Heart left ventricle (tissue), 16 donors: ENCODE results near the gene IGF1R. TPM values are rescaled to one million over a fixed set of nuclear protein-coding genes. Genes with fewer than 3 reads are reported as not detected.

Experiments used
- ATAC-seq, 4 donors: fragments of 200-7000 bp; cut with Tn5 transposase; one replicate each; pipeline ENCODE4 v1.9.1; 2020 to 2022; ENCODE audit warnings: moderate library complexity in 4 of 4, mild to moderate bottlenecking in 3 of 4, moderate number of reproducible peaks in 1 of 4
- DNase-seq, 5 donors: peaks; one replicate each; pipeline ENCODE4 v3.0.0-alpha.2; 2020
- H3K27ac ChIP-seq, 12 donors: fragments of 200-600 bp; sonication (generic) in 4 of 12; one replicate each; pipeline versions ENCODE4 v1.5.0 to v1.8.0; 2016 to 2022; ENCODE audit warnings: mild to moderate bottlenecking in 2 of 12
- H3K27me3 ChIP-seq, 9 donors: fragments of 200-600 bp; sonication (generic) in 2 of 9; one replicate each; pipeline versions ENCODE4 v1.5.1 to v1.8.0; 2016 to 2022; ENCODE audit warnings: mild to moderate bottlenecking in 3 of 9
- H3K36me3 ChIP-seq, 9 donors: fragments of 200-600 bp; sonication (generic) in 2 of 9; one replicate each; pipeline versions ENCODE4 v1.5.0 to v1.8.0; 2018 to 2022; ENCODE audit warnings: mild to moderate bottlenecking in 2 of 9
- H3K4me1 ChIP-seq, 12 donors: fragments of 200-600 bp; sonication (generic) in 4 of 12; one replicate each; pipeline versions ENCODE4 v1.5.0 to v1.8.0; 2016 to 2022; ENCODE audit warnings: mild to moderate bottlenecking in 3 of 12
- H3K4me3 ChIP-seq, 12 donors: fragments of 200-600 bp; sonication (generic) in 4 of 12; one replicate each; pipeline versions ENCODE4 v1.5.0 to v1.8.0; 2017 to 2022; ENCODE audit warnings: mild to moderate bottlenecking in 9 of 12, moderate library complexity in 4 of 12
- H3K9me3 ChIP-seq, 12 donors: fragments of 200-600 bp; sonication (generic) in 4 of 12; one replicate each; pipeline versions ENCODE4 v1.5.0 to v1.8.0; 2016 to 2022; ENCODE audit warnings: mild to moderate bottlenecking in 1 of 12
- POLR2A ChIP-seq, 2 donors: fragments of 450-650 bp; IDR thresholded peaks; one replicate each; pipeline ENCODE4 v1.6.1; 2017; ENCODE audit warnings: antibody characterized with exemption in 2 of 2, mild to moderate bottlenecking in 2 of 2, moderate library complexity in 2 of 2
- WGBS, 4 donors: extraction: QIAGEN DNeasy Blood & Tissue Kit in 2 of 4; methylation state at CpG; one replicate each; pipeline versions ENCODE4 v1.1.5 to v1.1.7; 2013 to 2018; 5-methylcytosine and 5-hydroxymethylcytosine counted together
- intact Hi-C, 10 donors: fragments of 100-400 bp; cut with DNase I; formaldehyde crosslinking; loops; one replicate each; pipeline versions ENCODE4 v1.11.1 to v1.14.2; 2022
- polyA plus RNA-seq, 2 donors: library from polyadenylated mRNA; stranded (reverse); fragments of 200-250 nt; gene quantifications; one replicate each; pipeline ENCODE4 v1.2.3, GENCODE V29; 2013
- total RNA-seq, 9 donors: library from RNA; depleted of rRNA in 2 of 9; stranded (reverse); fragments of >200 nt in 2 of 9; fragmentation: NEBNext Ultra II Directional in 3 of 9; extraction: Animal tissue kit (Norgen Biotek cat#: 25700) in 3 of 9; gene quantifications; one replicate each; pipeline versions ENCODE4 v1.1.0 to v1.2.4, GENCODE V29; 2016 to 2023
- TF ChIP-seq, protein P1 (sequence below), 12 donors: fragments of 200-600 bp; sonication (generic) in 4 of 12; IDR thresholded peaks; one replicate each; pipeline versions ENCODE4 v1.5.0 to v1.8.0; 2018 to 2022; ENCODE audit warnings: antibody characterized with exemption in 12 of 12, mild to moderate bottlenecking in 5 of 12
- donor health status: ischemic (EF 13 %, LVEDD 7.1; RV severe dilation, severe dysfunction).
- donor health status: healthy with polysubstance abuse.
- donor health status: DM: no; HTN: yes; CAD: no.
- donor health status: DM: no; HTN: no; CAD: no.
- donor health status: ischemic (EF 25% LVEDD 6.9; RV normal size, moderate dysfunction).
- donor health status: ischemic (EF 25% LVEDD 5.7; RV mildly dilated, moderate dysfunction).
- donor health status: healthy.
- donor health status: DM: yes; HTN: yes; CAD: no.
- donor health status: ischemic (EF 35%, LVEDD 5.7; RV mildly dilated, moderate dysfunction).
- donor health status: nonischemic (EF 11% LVEDD 7.7; RV severe dilation, severe dysfunction).
- donor health status: DM: yes; HTN: yes; CAD: no.
- donor health status: PGD.
- donor health status: ischemic (EF 29% LVEDD 5.4; RV normal size, mild dysfunction).
- donor health status: nonischemic (EF 23%, LVEDD 6.1; RV moderate dilation, normal function).

The IGF1R gene
- total and polyA plus RNA-seq, 11 donors = 7.4 to 93.1 (median 40.5) TPM

GRCh38 chr15:98609144-98609852 is 39.0 kb upstream of the IGF1R start:
- no peak overlapping the region for H3K4me3 ChIP-seq
- H3K4me1 ChIP-seq = peaks cover 0 to 5% (median 0%) of the 10 kb centered on the region in 12 donors
- WGBS, 4 donors = 46 to 68% (median 60%) methylated on average over 8 to 9 of the region's 9 CpGs
- DNase-seq (no peak), ATAC-seq (no peak)
- intact Hi-C loops = loop anchor here in 1 of 10 donors (10.0 kb wide), 1 partner anchor 54 kb away; no protein-coding TSS in a partner anchor
- H3K27ac ChIP-seq = no peak overlapping the region
- TF ChIP-seq POLR2A (IDR thresholded peaks at IDR 0.05) = no peak
- TF ChIP-seq, protein P1, sequence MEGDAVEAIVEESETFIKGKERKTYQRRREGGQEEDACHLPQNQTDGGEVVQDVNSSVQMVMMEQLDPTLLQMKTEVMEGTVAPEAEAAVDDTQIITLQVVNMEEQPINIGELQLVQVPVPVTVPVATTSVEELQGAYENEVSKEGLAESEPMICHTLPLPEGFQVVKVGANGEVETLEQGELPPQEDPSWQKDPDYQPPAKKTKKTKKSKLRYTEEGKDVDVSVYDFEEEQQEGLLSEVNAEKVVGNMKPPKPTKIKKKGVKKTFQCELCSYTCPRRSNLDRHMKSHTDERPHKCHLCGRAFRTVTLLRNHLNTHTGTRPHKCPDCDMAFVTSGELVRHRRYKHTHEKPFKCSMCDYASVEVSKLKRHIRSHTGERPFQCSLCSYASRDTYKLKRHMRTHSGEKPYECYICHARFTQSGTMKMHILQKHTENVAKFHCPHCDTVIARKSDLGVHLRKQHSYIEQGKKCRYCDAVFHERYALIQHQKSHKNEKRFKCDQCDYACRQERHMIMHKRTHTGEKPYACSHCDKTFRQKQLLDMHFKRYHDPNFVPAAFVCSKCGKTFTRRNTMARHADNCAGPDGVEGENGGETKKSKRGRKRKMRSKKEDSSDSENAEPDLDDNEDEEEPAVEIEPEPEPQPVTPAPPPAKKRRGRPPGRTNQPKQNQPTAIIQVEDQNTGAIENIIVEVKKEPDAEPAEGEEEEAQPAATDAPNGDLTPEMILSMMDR (IDR thresholded peaks at IDR 0.05) = no peak
- H3K36me3 ChIP-seq = no peaks in the 10 kb centered on the region
- peaks cover 0 to 26% (median 0%) of the 10 kb centered on the region in 9 donors for H3K27me3 ChIP-seq
- no peaks in the 10 kb centered on the region for H3K9me3 ChIP-seq

DNA sequence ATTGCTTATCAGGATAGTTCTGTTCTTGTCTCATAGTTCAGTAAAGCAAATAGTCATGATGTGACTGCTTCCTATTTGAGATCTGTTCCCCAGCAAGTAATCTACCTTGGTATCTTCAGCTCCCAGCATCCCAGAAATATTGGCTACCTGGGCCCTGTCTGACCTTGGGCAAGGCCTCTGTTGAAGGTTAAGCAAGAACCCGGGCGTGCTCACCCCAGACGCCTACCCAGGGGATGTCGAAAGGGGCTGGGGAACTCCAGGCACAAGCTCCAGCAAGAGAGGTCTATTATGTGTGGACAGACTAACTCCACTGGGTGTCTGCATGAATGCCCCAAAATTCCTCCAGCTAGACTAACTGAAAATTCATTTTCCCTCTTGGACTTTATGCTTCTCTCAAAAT is 37.3 kb upstream of the IGF1R start:
- intact Hi-C loops = no loop called here
- no peak overlapping the region for H3K4me3 ChIP-seq
- H3K27me3 ChIP-seq = peaks cover 0 to 28% (median 2%) of the 10 kb centered on the region in 9 donors
- DNase-seq (no peak), ATAC-seq (no peak)
- no peaks in the 10 kb centered on the region for H3K9me3 ChIP-seq
- 71 to 84% (median 81%) methylated on average over 4 of the region's 4 CpGs for WGBS, 4 donors
- H3K4me1 ChIP-seq = peaks cover 0 to 5% (median 0%) of the 10 kb centered on the region in 12 donors
- no peak overlapping the region for H3K27ac ChIP-seq
- TF ChIP-seq POLR2A (IDR thresholded peaks at IDR 0.05) = no peak
- no peaks in the 10 kb centered on the region for H3K36me3 ChIP-seq

DNA sequence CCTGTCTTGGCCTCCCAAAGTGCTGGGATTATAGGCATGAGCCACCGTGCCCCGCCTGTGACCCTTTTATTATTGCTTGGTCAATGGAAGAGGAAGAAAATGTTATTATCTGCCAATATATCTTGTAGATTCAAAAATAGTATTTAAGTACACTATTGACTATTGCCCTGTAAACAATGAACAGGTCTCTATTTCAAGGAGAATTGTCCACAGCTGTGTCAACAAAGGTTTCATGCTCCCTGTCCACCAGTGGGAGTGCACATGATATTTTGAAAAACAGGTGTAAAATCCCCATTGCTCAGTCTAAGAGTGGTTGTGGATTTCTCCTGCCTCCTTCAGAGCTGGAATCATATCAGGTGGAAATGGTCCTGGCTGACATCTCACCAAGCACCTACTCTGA is 36.5 kb upstream of the IGF1R start:
- 92 to 98% (median 97%) methylated on average over 2 of the region's 2 CpGs for WGBS, 4 donors
- TF ChIP-seq, protein P1 (IDR thresholded peaks at IDR 0.05) = no peak
- no peak for TF ChIP-seq POLR2A (IDR thresholded peaks at IDR 0.05)

GRCh38 chr15:98612490-98613110 is 35.7 kb upstream of the IGF1R start:
- DNase-seq (no peak), ATAC-seq (no peak)
- Histone ChIP-seq H3K27ac (no peak overlapping the region), H3K9me3 (no peaks in the 10 kb centered on the region), H3K27me3 (peaks cover 0 to 34% (median 2%) of the 10 kb centered on the region in 9 donors), H3K4me1 (peaks cover 0 to 5% (median 0%) of the 10 kb centered on the region in 12 donors), H3K4me3 (no peak overlapping the region), H3K36me3 (no peaks in the 10 kb centered on the region)
- TF ChIP-seq, protein P1 (IDR thresholded peaks at IDR 0.05) = no peak
- no peak for TF ChIP-seq POLR2A (IDR thresholded peaks at IDR 0.05)
- WGBS, 4 donors = 83 to 88% (median 86%) methylated on average over 5 to 6 of the region's 6 CpGs
- intact Hi-C loops = no loop called here

More for the DNA sequence above, 36.5 kb upstream of the IGF1R start:
- H3K4me3 ChIP-seq = no peak overlapping the region
- peaks cover 0 to 31% (median 2%) of the 10 kb centered on the region in 9 donors for H3K27me3 ChIP-seq
- no peaks in the 10 kb centered on the region for H3K9me3 ChIP-seq
- no peak overlapping the region for H3K27ac ChIP-seq
- no peak for DNase-seq
- no peaks in the 10 kb centered on the region for H3K36me3 ChIP-seq
- no peak for ATAC-seq
- peaks cover 0 to 5% (median 0%) of the 10 kb centered on the region in 12 donors for H3K4me1 ChIP-seq
- intact Hi-C loops = no loop called here
